NK-92 treated with Interleukin-12 subunit alpha and Interleukin-12 subunit beta, amount 100 ng/mL, for 24 hours (cell line): ENCODE measurements around the gene SLC29A3.
"Not testable (repeated sequence)": the region's sequence is repeated elsewhere in the genome, so short reads cannot be mapped to it uniquely, and the experiment has no call there.

Experiments used
- DNase-seq: peaks from one replicate; lab custom pipeline; 2025; lab: John Stamatoyannopoulos, UW

The SLC29A3 gene

DNA sequence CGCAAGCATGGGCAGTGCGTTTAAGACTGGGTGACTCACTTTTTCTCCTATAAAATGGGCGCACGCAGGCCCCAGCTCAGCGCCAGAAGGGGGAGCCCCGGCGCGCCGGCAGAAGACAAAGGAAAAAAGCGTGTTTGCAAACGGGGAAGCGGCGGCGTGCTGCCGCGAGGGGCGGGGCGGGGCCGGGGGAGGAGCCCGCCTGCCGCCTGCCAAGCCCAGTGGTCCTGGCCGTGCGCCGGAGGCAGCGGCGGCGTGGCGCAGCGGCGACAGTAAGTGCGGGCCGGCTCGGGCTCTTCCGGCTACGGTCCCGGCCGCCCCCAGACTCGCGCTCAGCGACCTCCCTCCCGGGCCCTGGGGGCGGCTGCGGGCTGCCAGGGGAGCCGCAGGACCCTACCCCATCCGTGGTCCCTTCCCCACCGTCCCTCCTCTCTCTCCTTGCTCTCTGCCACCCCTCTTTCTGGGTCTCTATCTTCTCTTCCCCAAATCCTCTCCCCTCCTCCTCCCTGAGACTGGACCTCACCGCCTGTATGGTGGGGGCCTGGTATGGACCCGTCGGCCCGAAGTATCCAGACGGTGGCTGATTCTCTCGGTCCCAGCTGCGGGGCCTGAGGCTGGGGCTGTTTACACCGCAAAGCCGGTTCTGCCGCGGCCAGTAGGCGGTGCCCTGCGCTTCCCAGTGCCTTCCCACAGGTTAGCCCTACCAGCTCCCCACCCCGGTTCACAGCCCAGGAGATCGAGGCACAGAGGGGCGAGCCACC is at the start of gene SLC29A3:
SLC29A3 (plus strand) TSS at position 218 of the 758 bp plus-strand sequence; CDS start at position 269, 51 bp downstream.
- DNase-seq, result peak; percentile 76

GRCh38 chr10:71269301-71270288 is 49.5 kb upstream of the SLC29A3 start:
- DNase-seq, result no peak

GRCh38 chr10:71270301-71271220 is 48.5 kb upstream of the SLC29A3 start:
- no peak for DNase-seq

DNA sequence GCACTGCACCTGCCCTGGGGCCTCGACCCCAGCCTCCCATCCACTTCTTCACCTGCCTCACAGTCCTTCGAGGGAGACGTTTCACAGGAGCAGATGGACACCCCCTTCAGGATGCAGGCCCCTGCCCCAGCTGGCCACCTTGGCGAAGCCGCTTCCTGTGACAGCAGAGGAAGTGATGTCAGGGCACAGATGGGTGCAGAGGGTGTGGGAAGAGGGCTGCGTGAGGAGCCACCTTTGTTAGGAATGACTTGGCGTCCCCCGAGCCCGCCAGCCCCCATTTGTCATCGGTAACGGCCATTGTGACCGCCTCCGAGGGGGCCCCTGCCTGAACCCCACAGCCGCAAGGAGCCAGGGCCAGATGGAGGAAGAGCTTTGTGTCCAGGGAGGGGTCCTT is 47.4 kb upstream of the SLC29A3 start:
- DNase-seq, result no peak

- no peak for DNase-seq
Measured at GRCh38 chr10:71272056-71272771, 46.8 kb upstream of the SLC29A3 start.

GRCh38 chr10:71272974-71273373 is 46.1 kb upstream of the SLC29A3 start:
- not testable (repeated sequence) for DNase-seq

DNA sequence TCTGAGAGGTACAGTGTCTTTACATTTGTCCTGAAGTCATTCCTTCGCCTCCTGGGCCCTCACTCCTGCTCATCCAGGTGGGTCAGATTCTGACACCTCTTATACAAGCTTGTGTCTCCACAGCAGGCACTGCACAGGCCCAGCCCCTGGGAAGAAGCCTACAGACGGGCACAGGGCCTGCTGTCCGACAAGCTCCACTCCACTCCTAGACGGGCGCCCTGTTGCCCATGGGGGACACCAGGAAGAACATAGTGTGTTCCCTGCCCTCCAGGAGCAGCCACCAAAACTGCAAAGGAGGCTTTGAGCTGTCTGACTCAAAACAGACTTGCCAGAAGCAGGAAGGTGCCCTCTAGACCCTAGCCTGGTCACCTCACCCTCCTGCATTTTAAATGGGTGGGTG is 45.6 kb upstream of the SLC29A3 start:
- DNase-seq, result no peak

DNA sequence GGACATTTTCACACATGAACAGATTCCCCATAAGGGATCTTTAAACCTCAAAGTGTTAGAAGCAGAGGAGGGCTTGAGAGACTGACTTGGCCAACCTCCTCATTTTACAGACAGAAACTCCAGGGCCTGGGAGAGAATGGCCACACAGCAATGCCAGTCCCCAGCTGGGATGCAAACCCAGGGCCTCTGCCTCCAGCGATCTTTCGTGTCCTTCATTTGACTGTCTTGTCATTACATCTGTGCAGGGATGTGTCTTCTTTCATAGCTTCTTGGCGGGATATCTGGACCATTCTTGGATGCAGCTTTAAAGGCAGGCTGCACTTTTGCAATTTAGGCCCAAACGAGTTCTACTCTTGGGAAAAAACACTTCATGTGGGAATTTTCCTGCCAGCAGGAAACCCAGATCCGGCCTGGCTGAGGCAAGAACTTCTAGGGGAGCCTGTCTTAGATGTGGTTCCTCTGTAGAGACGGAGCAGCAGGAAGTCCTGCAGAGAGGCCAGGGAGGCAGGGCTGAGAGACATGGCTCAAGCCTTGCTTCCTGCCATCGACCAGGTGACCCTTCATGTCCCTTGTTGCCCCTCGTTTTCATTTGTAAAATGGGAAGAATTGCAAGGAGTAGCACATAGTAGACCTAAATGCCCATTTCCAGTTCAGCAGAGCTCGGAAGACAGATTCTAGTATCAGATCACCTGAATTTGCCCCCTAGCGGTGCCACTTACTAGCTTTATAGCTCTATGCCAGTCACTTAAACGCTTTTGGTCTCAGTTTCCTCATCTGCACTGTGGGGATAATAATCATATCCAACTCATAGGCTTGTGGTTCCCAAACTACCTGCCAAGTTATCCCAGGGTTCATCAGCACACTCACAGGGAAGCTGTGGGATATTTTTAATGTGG is 43.9 kb upstream of the SLC29A3 start:
- DNase-seq, result no peak

DNA sequence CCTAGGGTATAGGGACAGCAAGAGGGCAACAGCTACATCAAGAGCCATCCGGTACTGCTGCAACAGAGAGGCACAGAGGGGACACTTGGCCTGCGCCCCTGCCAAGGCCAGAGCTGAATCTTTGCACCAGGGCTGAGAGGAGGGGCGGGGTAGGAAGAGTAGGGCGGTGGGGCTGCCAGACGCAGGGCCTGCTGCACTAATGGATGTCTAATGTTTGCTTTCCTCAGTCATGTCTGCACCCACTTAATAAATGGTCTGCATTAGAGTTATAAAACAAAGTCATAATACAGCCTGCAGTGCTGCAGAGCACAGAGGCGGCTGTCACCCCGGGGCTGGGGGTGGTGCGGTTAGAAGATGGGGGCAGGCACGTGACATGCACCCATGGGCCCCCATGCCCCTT is 42.2 kb upstream of the SLC29A3 start:
- no peak for DNase-seq

DNA sequence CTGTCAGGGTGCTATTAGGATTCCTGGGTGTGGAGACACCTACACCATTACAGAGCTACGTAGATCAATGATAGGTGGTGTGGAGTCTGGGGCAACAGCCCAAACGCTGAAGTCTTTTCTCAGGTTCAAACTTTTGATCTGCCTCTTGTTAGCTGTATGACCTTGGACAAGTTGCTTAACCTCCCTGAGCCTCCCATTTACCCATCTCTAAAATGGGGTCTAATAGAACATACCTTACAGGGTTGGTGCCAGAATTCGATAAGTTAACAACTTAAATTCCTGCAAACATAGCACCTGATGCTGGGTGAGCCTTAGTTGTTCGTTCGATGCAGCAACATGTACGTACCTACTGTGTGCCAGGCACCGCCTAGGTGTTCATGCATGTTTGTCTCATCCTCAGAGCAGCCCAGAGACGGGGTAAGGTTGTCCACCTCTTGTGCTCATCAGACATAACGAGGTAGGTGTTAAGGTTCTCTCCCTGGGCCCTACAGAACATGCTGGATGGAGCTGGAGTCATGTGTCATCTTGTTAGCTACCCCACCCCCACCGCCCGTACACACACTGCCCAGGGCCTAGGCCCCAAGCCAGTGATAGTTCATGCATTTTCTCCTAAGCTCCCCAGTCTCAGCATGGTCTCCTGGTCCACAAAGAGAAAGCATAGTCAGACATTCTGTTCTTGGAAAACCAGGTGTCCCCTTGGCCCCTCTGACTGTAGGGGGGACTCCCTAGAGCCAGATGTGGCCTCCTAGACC is 41.0 kb upstream of the SLC29A3 start:
- no peak for DNase-seq

GRCh38 chr10:71278691-71279588 is 40.1 kb upstream of the SLC29A3 start:
- DNase-seq, result no peak

- DNase-seq, result no peak
Measured at GRCh38 chr10:71279590-71280170, 39.4 kb upstream of the SLC29A3 start.

- DNase-seq, result no peak
Measured at GRCh38 chr10:71280216-71280615, 38.8 kb upstream of the SLC29A3 start.

GRCh38 chr10:71280825-71281224 is 38.2 kb upstream of the SLC29A3 start:
- DNase-seq, result no peak

GRCh38 chr10:71281646-71282322 is 37.3 kb upstream of the SLC29A3 start:
- no peak for DNase-seq

- DNase-seq, result no peak
Measured at GRCh38 chr10:71282323-71282680, 36.8 kb upstream of the SLC29A3 start.

DNA sequence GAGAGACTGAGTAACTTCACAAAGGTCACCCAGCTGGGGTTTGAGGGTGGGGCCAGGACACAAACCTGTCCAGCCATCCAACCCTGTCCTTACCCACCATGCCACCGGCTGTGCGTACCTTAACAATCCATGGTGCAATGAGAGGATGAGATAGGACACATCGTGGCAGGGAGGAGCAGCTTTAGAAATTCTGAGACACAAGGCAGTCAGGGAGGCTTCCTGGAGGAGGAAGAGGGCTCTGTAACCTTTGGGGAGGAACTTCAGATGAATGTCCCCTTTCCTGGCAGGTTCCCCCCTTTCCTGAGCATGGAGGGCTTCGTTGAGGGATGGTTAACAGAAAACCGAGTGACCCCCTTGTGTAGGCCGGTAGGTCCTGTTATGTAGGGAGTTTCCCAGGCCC is 35.6 kb upstream of the SLC29A3 start:
- DNase-seq, result no peak
